ENCODE measurements around the gene ATP2A1. TPM values are rescaled to one million over a fixed set of nuclear protein-coding genes. Genes with fewer than 3 reads are reported as not detected.

ATP2A1 gene
- total and polyA plus RNA-seq, 4 donors, result 0.34 to 0.92 (median 0.44) TPM

DNA sequence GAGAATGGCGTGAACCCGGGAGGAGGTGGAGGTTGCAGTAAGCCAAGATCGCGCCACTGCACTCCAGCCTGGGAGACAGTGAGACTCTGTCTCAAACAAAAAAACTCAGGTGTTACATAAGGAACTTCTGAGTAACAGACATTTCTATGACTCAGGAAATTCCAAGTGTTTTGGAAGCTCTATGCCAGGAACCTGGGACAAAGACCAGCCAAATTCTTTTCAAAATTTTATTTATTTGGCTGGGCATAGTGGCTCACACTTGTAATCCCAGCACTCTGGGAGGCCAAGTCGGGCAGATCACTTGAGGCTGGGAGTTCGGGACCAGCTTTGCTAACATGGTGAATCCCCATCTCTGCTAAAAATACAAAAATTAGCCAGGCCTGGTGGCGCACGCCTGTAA lies 19.9 kb upstream of the ATP2A1 start:
- no peak for DNase-seq
- 90 to 94% methylated on average over 8 of the region's 8 CpGs for WGBS, 2 donors
- Histone ChIP-seq H3K27ac (ENCODE audit: low read depth in 1 of 2, low read length in 1 of 2) (no peak overlapping the region), H3K4me3 (no peak overlapping the region), H3K9me3 (ENCODE audit: control insufficient read depth in 4 of 4, insufficient read depth in 3 of 4, low read length in 3 of 4) (no peaks in the 10 kb centered on the region), H3K27me3 (ENCODE audit: control insufficient read depth in 3 of 3, insufficient read depth in 3 of 3, low read length in 2 of 3) (no peaks in the 10 kb centered on the region), H3K9ac (ENCODE audit: insufficient read depth in 1 of 2, low read length in 2 of 2) (no peak overlapping the region), H3K4me1 (ENCODE audit: control insufficient read depth in 5 of 5, insufficient read depth in 5 of 5, low read length in 5 of 5) (peaks cover 0 to 2% (median 0%) of the 10 kb centered on the region in 5 donors), H3K36me3 (ENCODE audit: control insufficient read depth in 4 of 4, insufficient read depth in 4 of 4, low read length in 4 of 4) (no peaks in the 10 kb centered on the region)
- TF ChIP-seq, protein P1, sequence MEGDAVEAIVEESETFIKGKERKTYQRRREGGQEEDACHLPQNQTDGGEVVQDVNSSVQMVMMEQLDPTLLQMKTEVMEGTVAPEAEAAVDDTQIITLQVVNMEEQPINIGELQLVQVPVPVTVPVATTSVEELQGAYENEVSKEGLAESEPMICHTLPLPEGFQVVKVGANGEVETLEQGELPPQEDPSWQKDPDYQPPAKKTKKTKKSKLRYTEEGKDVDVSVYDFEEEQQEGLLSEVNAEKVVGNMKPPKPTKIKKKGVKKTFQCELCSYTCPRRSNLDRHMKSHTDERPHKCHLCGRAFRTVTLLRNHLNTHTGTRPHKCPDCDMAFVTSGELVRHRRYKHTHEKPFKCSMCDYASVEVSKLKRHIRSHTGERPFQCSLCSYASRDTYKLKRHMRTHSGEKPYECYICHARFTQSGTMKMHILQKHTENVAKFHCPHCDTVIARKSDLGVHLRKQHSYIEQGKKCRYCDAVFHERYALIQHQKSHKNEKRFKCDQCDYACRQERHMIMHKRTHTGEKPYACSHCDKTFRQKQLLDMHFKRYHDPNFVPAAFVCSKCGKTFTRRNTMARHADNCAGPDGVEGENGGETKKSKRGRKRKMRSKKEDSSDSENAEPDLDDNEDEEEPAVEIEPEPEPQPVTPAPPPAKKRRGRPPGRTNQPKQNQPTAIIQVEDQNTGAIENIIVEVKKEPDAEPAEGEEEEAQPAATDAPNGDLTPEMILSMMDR (IDR thresholded peaks at IDR 0.05; ENCODE audit: control extremely low read depth, extremely low read depth), result no peak
- no peak for ATAC-seq (ENCODE audit: insufficient read depth, low FRiP score)

- H3K9me3 ChIP-seq (ENCODE audit: control insufficient read depth in 4 of 4, insufficient read depth in 3 of 4, low read length in 3 of 4), result no peaks in the 10 kb centered on the region
- H3K27me3 ChIP-seq (ENCODE audit: control insufficient read depth in 3 of 3, insufficient read depth in 3 of 3, low read length in 2 of 3), result no peaks in the 10 kb centered on the region
- no peak for DNase-seq
- 92 to 94% methylated on average over 4 of the region's 4 CpGs for WGBS, 2 donors
- no peak overlapping the region for H3K9ac ChIP-seq (ENCODE audit: insufficient read depth in 1 of 2, low read length in 2 of 2)
- TF ChIP-seq, protein P1 (IDR thresholded peaks at IDR 0.05; ENCODE audit: control extremely low read depth, extremely low read depth), result no peak
- H3K4me3 ChIP-seq, result no peak overlapping the region
- peaks cover 0 to 2% (median under 1%) of the 10 kb centered on the region in 5 donors for H3K4me1 ChIP-seq (ENCODE audit: control insufficient read depth in 5 of 5, insufficient read depth in 5 of 5, low read length in 5 of 5)
- no peaks in the 10 kb centered on the region for H3K36me3 ChIP-seq (ENCODE audit: control insufficient read depth in 4 of 4, insufficient read depth in 4 of 4, low read length in 4 of 4)
- ATAC-seq (ENCODE audit: insufficient read depth, low FRiP score), result no peak
- H3K27ac ChIP-seq (ENCODE audit: low read depth in 1 of 2, low read length in 1 of 2), result no peak overlapping the region
Observed at GRCh38 chr16:28859326-28859725, 19.0 kb upstream of the ATP2A1 start.

DNA sequence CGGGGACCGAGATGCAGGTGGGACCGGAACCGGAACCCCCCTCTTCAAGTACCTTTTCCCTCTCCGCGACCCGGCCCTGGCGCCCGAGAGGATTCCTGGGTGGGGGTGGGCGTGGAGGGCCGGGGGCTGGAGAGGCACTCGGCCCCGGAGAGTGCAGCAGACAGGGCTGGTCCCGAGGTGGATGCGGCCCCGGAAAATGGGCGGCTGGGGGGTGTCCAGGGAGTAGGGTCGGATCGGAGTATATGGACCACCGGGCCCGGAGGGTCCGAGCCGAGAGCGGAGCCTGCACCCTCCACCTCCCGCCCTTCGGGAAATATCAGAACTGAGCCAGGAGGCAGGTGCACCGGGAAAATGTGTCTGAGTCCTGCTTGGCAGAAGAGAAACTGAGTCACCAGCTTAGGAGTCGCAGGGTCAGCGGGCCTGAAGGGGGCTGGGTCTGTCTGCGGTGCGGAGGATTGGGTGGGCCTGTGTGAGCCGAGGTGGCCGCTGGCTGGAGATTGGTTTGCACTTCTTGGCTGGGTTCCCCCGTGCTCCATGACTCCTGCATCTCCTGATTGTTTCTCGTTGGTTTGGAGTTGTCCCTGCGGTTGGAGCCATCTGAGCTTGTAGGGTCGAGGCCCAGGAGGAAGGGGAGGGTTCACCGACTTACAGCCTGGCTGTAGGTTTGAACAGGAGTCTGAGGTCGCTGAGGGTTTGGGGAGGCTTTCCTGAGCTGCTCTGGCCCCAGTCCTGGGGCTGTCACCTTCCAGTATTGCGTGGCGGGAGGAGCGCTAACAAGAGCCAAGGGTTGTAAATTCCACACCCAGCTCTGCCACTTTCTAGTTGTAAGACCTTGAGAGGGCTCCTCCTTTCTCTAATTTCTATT lies 14.1 kb upstream of the ATP2A1 start:
- peak in 2 of 3 donors; percentile 42 to 51 for DNase-seq
- Histone ChIP-seq H3K27me3 (ENCODE audit: control insufficient read depth in 3 of 3, insufficient read depth in 3 of 3, low read length in 2 of 3) (no peaks in the 10 kb centered on the region), H3K9me3 (ENCODE audit: control insufficient read depth in 4 of 4, insufficient read depth in 3 of 4, low read length in 3 of 4) (no peaks in the 10 kb centered on the region), H3K36me3 (ENCODE audit: control insufficient read depth in 4 of 4, insufficient read depth in 4 of 4, low read length in 4 of 4) (peaks cover 0 to 18% (median 4%) of the 10 kb centered on the region in 4 donors), H3K9ac (ENCODE audit: insufficient read depth in 1 of 2, low read length in 2 of 2) (peak overlapping the region in 1 of 2 donors; percentile 82), H3K27ac (ENCODE audit: low read depth in 1 of 2, low read length in 1 of 2) (peak overlapping the region; percentile 92 to 94), H3K4me1 (ENCODE audit: control insufficient read depth in 5 of 5, insufficient read depth in 5 of 5, low read length in 5 of 5) (peaks cover 6 to 12% (median 7%) of the 10 kb centered on the region in 5 donors), H3K4me3 (peak overlapping the region; percentile 85)
- TF ChIP-seq, protein P1 (IDR thresholded peaks at IDR 0.05; ENCODE audit: control extremely low read depth, extremely low read depth), result no peak
- 3 to 6% methylated on average over 35 to 42 of the region's 42 CpGs for WGBS, 2 donors
- peak; percentile 1 for ATAC-seq (ENCODE audit: insufficient read depth, low FRiP score)
